ENCODE measurements around the gene PCDHGA1.

DNA sequence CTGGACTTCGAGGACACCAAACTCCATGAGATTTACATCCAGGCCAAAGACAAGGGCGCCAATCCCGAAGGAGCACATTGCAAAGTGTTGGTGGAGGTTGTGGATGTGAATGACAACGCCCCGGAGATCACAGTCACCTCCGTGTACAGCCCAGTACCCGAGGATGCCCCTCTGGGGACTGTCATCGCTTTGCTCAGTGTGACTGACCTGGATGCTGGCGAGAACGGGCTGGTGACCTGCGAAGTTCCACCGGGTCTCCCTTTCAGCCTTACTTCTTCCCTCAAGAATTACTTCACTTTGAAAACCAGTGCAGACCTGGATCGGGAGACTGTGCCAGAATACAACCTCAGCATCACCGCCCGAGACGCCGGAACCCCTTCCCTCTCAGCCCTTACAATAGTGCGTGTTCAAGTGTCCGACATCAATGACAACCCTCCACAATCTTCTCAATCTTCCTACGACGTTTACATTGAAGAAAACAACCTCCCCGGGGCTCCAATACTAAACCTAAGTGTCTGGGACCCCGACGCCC is 146.8 kb downstream of the PCDHGA1 start:
- no peak for TF ChIP-seq CTCF (IDR thresholded peaks at IDR 0.05)
- TF ChIP-seq MAX (IDR thresholded peaks at IDR 0.05): no peak
- no peak for TF ChIP-seq RFX5 (IDR thresholded peaks at IDR 0.05)
